GM21528 (cell line): ENCODE results near the gene RNF214.
A peak's percentile ranks its signal among the peaks of the same experiment; 100 is the strongest.
"Not testable (repeated sequence)": the region's sequence is repeated elsewhere in the genome, so short reads cannot be mapped to it uniquely, and the experiment has no call there.

Experiments
- ATAC-seq: cut with Tn5 transposase; IDR thresholded peaks from one replicate; pipeline ENCODE4 v1.9.1; 2021; ENCODE audit warnings: mild to moderate bottlenecking, moderate library complexity; ENCODE audit not compliant: unreplicated experiment, low FRiP score

Gene RNF214

GRCh38 chr11:117309310-117309709 lies 76.8 kb downstream of the RNF214 start:
- ATAC-seq: no peak

DNA sequence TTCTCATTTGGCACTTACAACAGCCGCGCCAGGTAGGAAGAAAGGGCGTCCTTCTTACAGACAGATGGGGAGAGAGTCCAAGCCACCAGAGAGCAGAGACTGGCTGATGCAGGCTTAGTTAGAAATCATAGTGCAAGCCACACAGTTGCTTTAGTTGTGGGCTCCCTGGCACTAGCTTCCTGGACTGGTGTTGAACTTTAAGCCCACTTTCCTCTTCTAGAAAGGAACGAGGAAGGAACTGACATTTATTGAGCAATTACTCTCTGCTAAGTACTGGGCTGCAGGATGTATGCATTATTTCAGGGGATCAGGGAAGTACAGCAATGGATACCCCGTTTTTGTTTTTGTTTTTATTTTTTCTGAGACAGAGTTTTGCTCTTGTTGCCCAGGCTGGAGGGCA lies 80.6 kb downstream of the RNF214 start:
- ATAC-seq: no peak

GRCh38 chr11:117313828-117314768 lies 81.6 kb downstream of the RNF214 start:
- no peak for ATAC-seq

GRCh38 chr11:117314840-117315239 lies 82.4 kb downstream of the RNF214 start:
- ATAC-seq: no peak

DNA sequence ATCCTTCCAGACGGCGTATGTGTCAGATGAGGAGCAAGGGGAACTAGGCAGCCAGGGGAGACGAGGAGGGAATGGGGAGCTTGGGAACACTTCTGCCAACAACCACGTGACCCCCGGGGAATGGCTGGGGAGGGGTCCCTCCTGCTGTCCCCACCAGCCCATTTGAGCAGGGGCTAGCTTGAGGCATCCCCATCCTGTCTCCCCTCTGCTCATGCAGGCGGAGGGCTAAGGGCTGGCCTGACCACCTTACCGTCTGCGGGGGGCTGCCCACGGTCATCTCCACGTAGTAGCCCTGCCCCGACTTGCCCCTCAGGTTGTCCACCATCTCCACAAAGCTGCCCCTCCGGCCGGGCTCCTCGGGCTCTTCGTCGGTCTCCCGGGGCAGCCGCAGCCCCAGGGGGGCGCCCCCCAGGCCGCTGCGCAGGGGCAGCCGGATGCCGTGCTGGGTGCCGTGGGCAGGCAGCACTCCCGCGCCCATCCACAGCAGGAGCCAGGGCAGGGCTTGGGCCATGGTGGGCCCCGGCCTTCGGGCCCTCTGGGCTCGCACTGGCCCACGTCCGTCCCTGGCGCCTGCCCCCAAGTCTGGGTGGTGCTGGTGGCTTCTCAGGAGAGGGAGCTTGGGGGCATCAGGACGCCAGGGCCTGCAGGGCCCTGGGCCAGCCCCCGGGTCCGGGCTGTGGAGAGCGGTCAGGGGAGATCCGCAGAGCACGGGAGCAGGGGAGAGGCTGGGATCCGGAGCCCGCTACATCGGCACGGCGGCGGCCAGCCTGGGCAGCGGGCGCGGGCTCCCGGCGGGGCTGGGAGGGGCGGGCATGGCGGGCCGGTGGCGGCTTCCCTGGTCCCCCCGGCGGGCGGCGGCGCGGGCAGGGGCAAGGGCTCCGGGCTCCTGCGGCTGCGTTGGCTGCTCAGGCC lies 83.1 kb downstream of the RNF214 start:
- ATAC-seq: no peak

- ATAC-seq: no peak
Observed at GRCh38 chr11:117316197-117316961, 83.9 kb downstream of the RNF214 start, which contains the start of gene BACE1. TSS of gene BACE1 (minus strand) at chr11:117316256. CDS start at chr11:117315795, 461 bp downstream.

GRCh38 chr11:117318738-117319137 lies 86.3 kb downstream of the RNF214 start:
- ATAC-seq: no peak

DNA sequence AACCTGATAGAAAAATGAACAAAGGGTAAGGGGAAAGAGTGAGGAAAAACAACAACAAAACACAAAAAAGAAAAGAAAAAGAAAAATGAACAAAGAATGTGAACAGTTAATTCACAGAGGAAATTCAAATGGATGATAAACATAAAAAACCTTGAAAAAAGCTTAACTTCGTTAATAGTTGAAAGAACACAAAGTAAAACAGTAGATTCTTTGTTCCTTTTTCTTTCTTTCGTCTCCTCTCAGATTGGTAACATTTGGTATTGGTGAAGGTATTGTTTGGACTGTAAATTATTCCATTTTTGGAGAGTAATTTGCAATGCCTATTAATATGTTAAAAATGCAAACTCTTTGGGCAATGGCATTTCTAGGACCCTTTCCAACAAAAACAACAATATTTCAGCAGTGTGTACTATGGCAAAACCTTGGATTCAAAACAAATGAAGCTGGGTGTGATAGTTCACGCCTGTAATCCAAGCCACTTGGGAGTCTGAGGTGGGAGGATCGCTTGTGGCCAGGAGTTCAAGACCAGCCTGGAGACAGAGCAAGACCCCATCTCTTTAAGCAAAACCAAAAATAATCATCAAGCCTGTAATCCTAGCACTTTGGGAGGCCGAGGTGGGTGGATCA lies 86.9 kb downstream of the RNF214 start:
- no peak for ATAC-seq

DNA sequence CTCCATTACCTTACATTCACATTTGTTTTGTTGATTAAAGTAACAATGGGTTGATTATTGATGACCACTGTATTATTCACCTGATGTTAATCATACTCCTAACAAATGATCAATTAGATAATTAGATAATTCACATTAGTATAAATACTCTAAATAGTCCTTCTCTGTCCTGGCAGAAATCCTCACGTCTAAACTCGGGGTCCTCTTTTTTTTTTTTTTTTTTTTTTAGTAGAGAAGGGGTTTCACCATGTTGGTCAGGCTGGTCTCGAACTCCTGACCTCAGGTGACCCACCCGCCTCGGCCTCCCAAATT lies 94.7 kb downstream of the RNF214 start:
- ATAC-seq: not testable (repeated sequence)

DNA sequence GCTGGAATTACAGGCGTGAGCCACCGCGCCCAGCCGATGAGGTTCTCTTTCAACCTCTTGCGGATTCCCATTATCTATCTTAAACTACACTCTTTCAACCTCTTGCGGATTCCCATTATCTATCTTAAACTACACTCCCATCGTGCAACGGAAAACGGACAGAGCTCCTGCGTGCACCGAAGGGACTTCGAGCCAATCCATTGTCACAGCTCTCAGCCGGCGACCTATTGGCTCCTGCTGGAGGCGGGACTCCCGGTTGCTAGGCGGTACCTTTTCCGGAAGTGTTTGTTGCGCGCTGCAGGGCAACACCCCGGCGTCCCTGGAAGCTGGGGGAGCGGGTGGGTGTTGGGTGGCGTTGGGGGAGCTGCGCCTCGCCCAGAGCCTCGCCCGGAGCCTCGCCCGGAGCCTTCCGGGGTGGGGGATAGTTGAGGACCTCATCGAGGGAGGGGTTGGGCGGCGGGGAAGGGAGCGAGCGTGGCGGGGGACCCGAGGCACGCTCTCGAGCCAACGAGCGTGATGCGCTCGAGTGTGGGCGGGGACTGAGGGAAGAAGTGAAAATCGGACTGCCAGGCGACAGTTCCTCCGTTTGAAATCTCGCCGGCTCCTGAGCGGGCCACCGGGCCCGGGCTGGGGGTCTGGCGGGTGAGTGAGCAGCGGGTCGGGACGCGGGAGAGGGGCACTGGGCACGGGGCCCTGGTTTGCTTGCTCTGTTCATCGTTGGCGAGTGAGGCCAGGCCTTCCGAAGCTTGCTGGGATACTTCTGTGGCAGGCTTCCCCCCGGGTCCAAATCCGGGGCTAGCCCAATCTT lies 95.3 kb downstream of the RNF214 start, which contains the start of gene CEP164:
TSS of gene CEP164 (plus strand) at position 288 of the 808 bp plus-strand sequence. CDS start 10,733 bp downstream, outside the sequence.
- ATAC-seq: peak; percentile 95

GRCh38 chr11:117328375-117329010 lies 96.0 kb downstream of the RNF214 start:
- ATAC-seq: peak; percentile 12

DNA sequence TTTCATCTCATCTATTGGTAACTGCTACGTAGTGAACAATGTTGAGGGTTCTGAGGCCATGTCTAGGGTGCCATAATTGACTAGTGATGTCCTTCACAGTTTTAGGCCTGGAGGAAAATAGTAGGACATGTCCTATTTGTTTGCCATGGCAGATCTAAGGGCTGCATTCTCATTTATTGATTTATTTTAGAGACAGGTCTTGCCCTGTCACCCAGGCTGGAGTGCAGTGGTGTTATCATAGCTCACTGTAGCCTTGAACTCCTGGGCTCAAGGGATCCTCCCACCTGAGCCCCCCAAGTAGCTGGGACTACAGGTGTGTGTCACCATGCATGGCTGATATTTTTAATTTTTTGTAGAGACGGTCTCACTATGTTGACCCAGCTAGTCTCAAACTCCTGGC lies 100.4 kb downstream of the RNF214 start:
- no peak for ATAC-seq

DNA sequence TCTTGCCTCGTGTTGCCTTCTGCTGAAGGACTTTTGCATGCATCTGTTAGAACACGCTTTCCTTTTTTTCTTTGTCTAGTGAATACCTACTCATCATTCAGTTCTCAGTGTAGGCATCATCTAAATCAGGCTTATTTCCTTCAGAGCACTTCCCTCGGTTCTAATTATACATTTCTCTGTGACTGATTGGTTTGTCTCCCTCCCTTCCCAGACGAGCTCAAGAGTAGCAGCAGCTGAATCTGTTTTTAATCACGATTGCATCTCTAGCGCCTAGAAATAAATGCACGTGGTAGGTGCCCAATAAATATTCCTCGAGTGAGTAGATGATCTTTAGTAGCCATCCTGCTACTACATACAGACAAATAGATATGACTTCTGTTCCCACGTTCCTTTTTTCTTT lies 101.4 kb downstream of the RNF214 start:
- no peak for ATAC-seq

- no peak for ATAC-seq
Observed at GRCh38 chr11:117334896-117335295, 102.4 kb downstream of the RNF214 start.

GRCh38 chr11:117335399-117335798 lies 102.9 kb downstream of the RNF214 start:
- ATAC-seq: no peak
